Measurements from ENCODE around the gene SLC25A11.

The SLC25A11 gene

GRCh38 chr17:4938688-4939545, 929 bp downstream of the SLC25A11 start:
- H3K27me3 ChIP-seq: no peaks in the 10 kb centered on the region
- H3K36me3 ChIP-seq: no peaks in the 10 kb centered on the region; the same call in none of the 2 replicates
- TF ChIP-seq, protein P1, sequence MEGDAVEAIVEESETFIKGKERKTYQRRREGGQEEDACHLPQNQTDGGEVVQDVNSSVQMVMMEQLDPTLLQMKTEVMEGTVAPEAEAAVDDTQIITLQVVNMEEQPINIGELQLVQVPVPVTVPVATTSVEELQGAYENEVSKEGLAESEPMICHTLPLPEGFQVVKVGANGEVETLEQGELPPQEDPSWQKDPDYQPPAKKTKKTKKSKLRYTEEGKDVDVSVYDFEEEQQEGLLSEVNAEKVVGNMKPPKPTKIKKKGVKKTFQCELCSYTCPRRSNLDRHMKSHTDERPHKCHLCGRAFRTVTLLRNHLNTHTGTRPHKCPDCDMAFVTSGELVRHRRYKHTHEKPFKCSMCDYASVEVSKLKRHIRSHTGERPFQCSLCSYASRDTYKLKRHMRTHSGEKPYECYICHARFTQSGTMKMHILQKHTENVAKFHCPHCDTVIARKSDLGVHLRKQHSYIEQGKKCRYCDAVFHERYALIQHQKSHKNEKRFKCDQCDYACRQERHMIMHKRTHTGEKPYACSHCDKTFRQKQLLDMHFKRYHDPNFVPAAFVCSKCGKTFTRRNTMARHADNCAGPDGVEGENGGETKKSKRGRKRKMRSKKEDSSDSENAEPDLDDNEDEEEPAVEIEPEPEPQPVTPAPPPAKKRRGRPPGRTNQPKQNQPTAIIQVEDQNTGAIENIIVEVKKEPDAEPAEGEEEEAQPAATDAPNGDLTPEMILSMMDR (IDR thresholded peaks at IDR 0.05; ENCODE audit: low read depth, low read length): no peak
- DNase-seq: no peak
- no peaks in the 10 kb centered on the region for H3K9me3 ChIP-seq
- no peaks in the 10 kb centered on the region for H3K4me1 ChIP-seq
- peak overlapping the region; percentile 86 for H3K4me3 ChIP-seq (ENCODE audit: low read depth, low read length)

- Histone ChIP-seq H3K9me3 (no peaks in the 10 kb centered on the region), H3K36me3 (no peaks in the 10 kb centered on the region; the same call in none of the 2 replicates), H3K4me1 (no peaks in the 10 kb centered on the region), H3K4me3 (ENCODE audit: low read depth, low read length) (no peak overlapping the region), H3K27me3 (no peaks in the 10 kb centered on the region)
- no peak for DNase-seq
- TF ChIP-seq, protein P1 (IDR thresholded peaks at IDR 0.05; ENCODE audit: low read depth, low read length): no peak
These were observed 1.8 kb downstream of the SLC25A11 start for GRCh38 chr17:4938069-4938491.

GRCh38 chr17:4937553-4937952, 2.3 kb downstream of the SLC25A11 start:
- TF ChIP-seq, protein P1 (IDR thresholded peaks at IDR 0.05; ENCODE audit: low read depth, low read length): no peak
- Histone ChIP-seq H3K4me1 (no peaks in the 10 kb centered on the region), H3K27me3 (no peaks in the 10 kb centered on the region), H3K36me3 (no peaks in the 10 kb centered on the region; the same call in none of the 2 replicates), H3K4me3 (ENCODE audit: low read depth, low read length) (no peak overlapping the region), H3K9me3 (no peaks in the 10 kb centered on the region)
- no peak for DNase-seq

- no peak for DNase-seq
- no peaks in the 10 kb centered on the region for H3K27me3 ChIP-seq
- no peaks in the 10 kb centered on the region; the same call in 1 of the 2 replicates for H3K36me3 ChIP-seq
- no peaks in the 10 kb centered on the region for H3K9me3 ChIP-seq
- no peak overlapping the region for H3K4me3 ChIP-seq (ENCODE audit: low read depth, low read length)
- H3K4me1 ChIP-seq: no peaks in the 10 kb centered on the region
- TF ChIP-seq, protein P1 (IDR thresholded peaks at IDR 0.05; ENCODE audit: low read depth, low read length): no peak
These were observed 3.4 kb downstream of the SLC25A11 start for GRCh38 chr17:4936436-4936835.

- Histone ChIP-seq H3K4me1 (no peaks in the 10 kb centered on the region), H3K27me3 (no peaks in the 10 kb centered on the region), H3K4me3 (ENCODE audit: low read depth, low read length) (no peak overlapping the region), H3K9me3 (no peaks in the 10 kb centered on the region), H3K36me3 (no peaks in the 10 kb centered on the region; the same call in 1 of the 2 replicates)
- no peak for DNase-seq
- TF ChIP-seq, protein P1 (IDR thresholded peaks at IDR 0.05; ENCODE audit: low read depth, low read length): no peak
These were observed 4.2 kb downstream of the SLC25A11 start for GRCh38 chr17:4935650-4936049.
